CD4-positive, CD25-positive, alpha-beta regulatory T cell (primary cell): ENCODE data around the gene MARCHF5. TPM values are rescaled to one million over a fixed set of nuclear protein-coding genes. Genes with fewer than 3 reads are reported as not detected.

ENCODE experiments used
- ATAC-seq, 2 donors: fragments of 150-1000 bp; cut with Tn5 transposase; one replicate each; pipeline ENCODE4 v1.10.0; 2021; ENCODE audit warnings: low read depth in 2 of 2, moderate number of reproducible peaks in 2 of 2, moderate library complexity in 1 of 2
- DNase-seq, 3 donors: peaks; one replicate each; pipeline versions ENCODE4 v3.0.0 to v3.0.0-alpha.2; 2012 to 2022; ENCODE audit warnings: mixed read lengths in 1 of 3
- H3K27ac ChIP-seq: one replicate; pipeline ENCODE4 v1.7.0; 2013; ENCODE audit warnings: mild to moderate bottlenecking, low read length; ENCODE audit not compliant: insufficient read depth, poor library complexity, severe bottlenecking
- H3K27me3 ChIP-seq: one replicate; pipeline ENCODE4 v1.7.0; 2013; ENCODE audit warnings: low read length; ENCODE audit not compliant: control insufficient read depth, insufficient read depth
- H3K36me3 ChIP-seq: one replicate; pipeline ENCODE4 v1.7.0; 2013; ENCODE audit warnings: mild to moderate bottlenecking, low read length, moderate library complexity; ENCODE audit not compliant: control insufficient read depth, insufficient read depth
- H3K4me1 ChIP-seq: 2 replicates; pipeline ENCODE4 v1.7.0; 2013; ENCODE audit warnings: mild to moderate bottlenecking, low read length; ENCODE audit not compliant: insufficient read depth, control insufficient read depth, poor library complexity, severe bottlenecking
- H3K4me3 ChIP-seq: one replicate; pipeline ENCODE4 v1.7.0; 2013; ENCODE audit warnings: low read depth, mild to moderate bottlenecking, low read length, moderate library complexity
- H3K9me3 ChIP-seq, 2 experiments: 1 replicate in 1 of 2; 2 replicates in 1 of 2; pipeline ENCODE4 v1.7.0; 2013; ENCODE audit warnings: low read length in 2 of 2, mild to moderate bottlenecking in 1 of 2, moderate library complexity in 1 of 2; ENCODE audit not compliant: control insufficient read depth in 2 of 2
- H3K27ac Mint-ChIP-seq, 3 donors: one replicate each; pipeline ENCODE4 v1.8.0; 2020 to 2022; ENCODE audit warnings: mild to moderate bottlenecking in 3 of 3, mixed read lengths in 3 of 3, moderate library complexity in 2 of 3
- H3K27me3 Mint-ChIP-seq: one replicate; pipeline ENCODE4 v1.8.0; 2022; ENCODE audit warnings: mild to moderate bottlenecking, mixed read lengths
- H3K36me3 Mint-ChIP-seq: one replicate; pipeline ENCODE4 v1.8.0; 2020; ENCODE audit warnings: mixed read lengths
- H3K4me1 Mint-ChIP-seq, 4 donors: one replicate each; pipeline ENCODE4 v1.8.0; 2020 to 2022; ENCODE audit warnings: mixed read lengths in 4 of 4, mild to moderate bottlenecking in 1 of 4
- H3K4me3 Mint-ChIP-seq, 4 donors: one replicate each; pipeline ENCODE4 v1.8.0; 2020 to 2022; ENCODE audit warnings: mild to moderate bottlenecking in 4 of 4, mixed read lengths in 4 of 4, moderate library complexity in 3 of 4
- H3K9me3 Mint-ChIP-seq, 7 donors: one replicate each; pipeline ENCODE4 v1.8.0; 2020 to 2022; ENCODE audit warnings: mixed read lengths in 7 of 7, mild to moderate bottlenecking in 3 of 7, moderate library complexity in 2 of 7
- polyA plus RNA-seq, 4 donors: library from polyadenylated mRNA; unstranded; fragments of 300-500 nt; fragmentation: Illumina TruSeq; gene quantifications; one replicate each; pipeline ENCODE4 v1.2.3, GENCODE V29; 2021
- total RNA-seq: library from RNA; stranded (reverse); gene quantifications from one replicate; pipeline ENCODE4 v1.2.3, GENCODE V29; 2022

MARCHF5 gene
- total and polyA plus RNA-seq, 5 donors from 2014 or later, result 21.8 to 36.6 (median 27.2) TPM

GRCh38 chr10:92264249-92264648 is 26.7 kb upstream of the MARCHF5 start:
- peaks cover 0 to 10% (median 9%) of the 10 kb centered on the region in 4 donors for H3K4me1 Mint-ChIP-seq
- no peaks in the 10 kb centered on the region for H3K27me3 ChIP-seq
- no peaks in the 10 kb centered on the region for H3K27me3 Mint-ChIP-seq

GRCh38 chr10:92265687-92266258 is 25.2 kb upstream of the MARCHF5 start:
- ATAC-seq, result no peak
- no peaks in the 10 kb centered on the region for H3K4me1 ChIP-seq
- H3K27ac Mint-ChIP-seq, result peak overlapping the region in 1 of 3 donors; percentile 14

More at GRCh38 chr10:92264249-92264648, 26.7 kb upstream of the MARCHF5 start:
- Histone ChIP-seq H3K4me3 (no peak overlapping the region), H3K27ac (no peak overlapping the region), H3K36me3 (no peaks in the 10 kb centered on the region), H3K4me1 (no peaks in the 10 kb centered on the region), H3K9me3 (no peaks in the 10 kb centered on the region)
- Mint-ChIP-seq H3K4me3 (no peak overlapping the region), H3K27ac (peak overlapping the region in 1 of 3 donors; percentile 9), H3K36me3 (peaks cover 4% of the 10 kb centered on the region), H3K9me3 (no peaks in the 10 kb centered on the region)
- DNase-seq (no peak), ATAC-seq (no peak)

DNA sequence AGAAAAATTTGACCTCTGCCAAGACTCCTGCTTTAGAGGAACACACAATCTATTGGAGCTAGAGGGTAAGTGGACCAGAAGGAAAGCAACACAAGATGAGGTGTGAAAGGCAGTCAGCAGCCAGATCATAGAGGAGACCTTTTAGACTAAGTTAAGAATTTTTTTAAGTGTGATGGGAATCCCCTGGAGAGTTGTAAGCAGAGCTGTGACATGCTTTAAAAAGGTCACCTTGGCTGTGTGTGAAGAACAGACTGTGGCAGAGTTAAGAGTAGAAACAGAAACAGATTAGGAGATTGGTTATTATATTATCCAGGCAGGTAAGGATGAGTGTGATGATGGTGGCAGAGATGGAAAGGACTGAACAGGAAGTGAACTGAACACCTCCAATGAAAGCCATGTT is 23.6 kb upstream of the MARCHF5 start:
- H3K27ac Mint-ChIP-seq, result peak overlapping the region in 1 of 3 donors; percentile 0
- peaks cover 5 to 10% (median 9%) of the 10 kb centered on the region in 4 donors for H3K4me1 Mint-ChIP-seq
- ATAC-seq, result no peak
- H3K27me3 Mint-ChIP-seq, result no peaks in the 10 kb centered on the region
- peaks cover 4% of the 10 kb centered on the region for H3K36me3 Mint-ChIP-seq
- Histone ChIP-seq H3K27ac (no peak overlapping the region), H3K4me3 (no peak overlapping the region), H3K4me1 (no peaks in the 10 kb centered on the region), H3K9me3 (no peaks in the 10 kb centered on the region), H3K36me3 (no peaks in the 10 kb centered on the region), H3K27me3 (no peaks in the 10 kb centered on the region)
- H3K4me3 Mint-ChIP-seq, result no peak overlapping the region
- H3K9me3 Mint-ChIP-seq, result peaks cover 0 to 4% (median 0%) of the 10 kb centered on the region in 7 donors
- DNase-seq, result peak in 1 of 3 donors; percentile 25

More at GRCh38 chr10:92265687-92266258, 25.2 kb upstream of the MARCHF5 start:
- Histone ChIP-seq H3K9me3 (no peaks in the 10 kb centered on the region), H3K4me3 (no peak overlapping the region), H3K27me3 (no peaks in the 10 kb centered on the region), H3K36me3 (no peaks in the 10 kb centered on the region), H3K27ac (no peak overlapping the region)
- Mint-ChIP-seq H3K4me3 (no peak overlapping the region), H3K4me1 (peaks cover 5 to 10% (median 9%) of the 10 kb centered on the region in 4 donors), H3K9me3 (peaks cover 0 to 3% (median 0%) of the 10 kb centered on the region in 7 donors), H3K27me3 (no peaks in the 10 kb centered on the region), H3K36me3 (peaks cover 4% of the 10 kb centered on the region)
- DNase-seq, result peak in 1 of 3 donors; percentile 32

DNA sequence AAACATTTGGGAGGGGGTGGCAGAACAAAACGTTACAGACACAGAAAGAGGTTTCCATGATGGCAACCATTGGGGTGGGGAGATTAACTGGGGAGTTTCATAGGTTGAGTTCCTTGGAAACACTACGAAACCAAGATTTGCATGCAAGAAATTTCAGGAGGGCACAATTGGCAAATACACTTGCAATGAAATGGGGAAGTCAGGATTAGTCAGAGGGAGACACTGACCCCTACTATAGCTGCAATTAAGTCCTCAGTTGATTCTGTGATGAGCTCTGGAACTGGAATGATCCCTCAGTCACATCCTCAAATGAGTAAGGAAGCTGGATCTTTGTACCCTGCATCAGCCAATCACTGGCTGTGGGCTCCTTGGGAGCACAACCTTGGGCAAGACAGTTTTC is 22.2 kb upstream of the MARCHF5 start:
- H3K9me3 ChIP-seq, result no peaks in the 10 kb centered on the region
- ATAC-seq (no peak), DNase-seq (no peak)
- H3K27ac Mint-ChIP-seq, result no peak overlapping the region
- H3K27me3 ChIP-seq, result no peaks in the 10 kb centered on the region
- H3K9me3 Mint-ChIP-seq, result peaks cover 0 to 4% (median 0%) of the 10 kb centered on the region in 7 donors
- H3K4me3 Mint-ChIP-seq, result no peak overlapping the region
- H3K4me1 Mint-ChIP-seq, result peaks cover 5 to 15% (median 10%) of the 10 kb centered on the region in 4 donors
- no peak overlapping the region for H3K27ac ChIP-seq
- H3K36me3 ChIP-seq, result no peaks in the 10 kb centered on the region
- H3K4me1 ChIP-seq, result no peaks in the 10 kb centered on the region
- no peak overlapping the region for H3K4me3 ChIP-seq
- no peaks in the 10 kb centered on the region for H3K27me3 Mint-ChIP-seq
- H3K36me3 Mint-ChIP-seq, result peaks cover 6% of the 10 kb centered on the region

GRCh38 chr10:92274071-92274470 is 16.9 kb upstream of the MARCHF5 start:
- Mint-ChIP-seq H3K36me3 (peaks cover 10% of the 10 kb centered on the region), H3K27me3 (no peaks in the 10 kb centered on the region), H3K4me3 (no peak overlapping the region), H3K4me1 (peaks cover 0 to 10% (median 4%) of the 10 kb centered on the region in 4 donors), H3K9me3 (peaks cover 0 to 4% (median 0%) of the 10 kb centered on the region in 7 donors), H3K27ac (no peak overlapping the region)
- no peak for ATAC-seq
- no peaks in the 10 kb centered on the region for H3K9me3 ChIP-seq
- no peaks in the 10 kb centered on the region for H3K4me1 ChIP-seq
- no peak for DNase-seq
- no peak overlapping the region for H3K4me3 ChIP-seq
- no peaks in the 10 kb centered on the region for H3K27me3 ChIP-seq
- no peaks in the 10 kb centered on the region for H3K36me3 ChIP-seq
- no peak overlapping the region for H3K27ac ChIP-seq

DNA sequence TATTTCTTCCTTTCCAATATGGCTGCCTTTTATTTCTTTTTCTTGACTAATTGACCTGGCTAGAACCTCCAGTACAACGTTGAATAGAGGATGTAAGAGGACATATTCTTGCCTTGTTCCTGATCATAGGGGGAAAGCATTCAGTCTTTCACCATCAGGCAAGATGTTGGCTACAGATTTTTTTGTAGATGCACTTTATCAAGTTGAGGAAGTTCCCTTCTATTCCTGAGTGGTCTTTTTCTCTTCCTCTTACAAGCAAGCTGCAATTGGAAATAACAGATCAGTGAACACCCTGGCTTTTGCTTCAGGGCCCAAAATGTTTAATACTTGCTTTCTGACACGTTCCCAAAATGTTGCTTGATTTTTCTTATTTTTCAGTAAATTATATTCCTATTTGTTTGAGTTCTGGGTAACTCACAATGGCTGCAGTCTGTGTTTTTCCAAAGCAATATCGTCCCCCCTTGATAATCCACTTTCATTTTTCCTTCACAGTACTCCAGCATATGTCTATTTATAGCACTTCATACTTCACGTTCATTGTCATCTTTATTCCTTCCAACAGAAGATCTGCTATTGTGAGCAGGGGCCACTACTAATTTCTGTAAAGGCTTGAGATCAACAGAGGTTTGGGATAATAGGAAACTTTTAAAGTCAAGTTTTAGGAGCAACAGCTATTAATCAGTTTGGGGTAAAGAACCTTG is 11.8 kb upstream of the MARCHF5 start:
- no peaks in the 10 kb centered on the region for H3K36me3 ChIP-seq
- no peak for ATAC-seq
- H3K4me1 ChIP-seq, result no peaks in the 10 kb centered on the region
- no peaks in the 10 kb centered on the region for H3K9me3 Mint-ChIP-seq
- no peak overlapping the region for H3K4me3 ChIP-seq
- H3K9me3 ChIP-seq, result no peaks in the 10 kb centered on the region
- H3K36me3 Mint-ChIP-seq, result peaks cover 7% of the 10 kb centered on the region
- H3K27ac ChIP-seq, result no peak overlapping the region
- no peak for DNase-seq
- no peaks in the 10 kb centered on the region for H3K27me3 ChIP-seq
- peaks cover under 1 to 11% (median 3%) of the 10 kb centered on the region in 4 donors for H3K4me1 Mint-ChIP-seq
- H3K4me3 Mint-ChIP-seq, result no peak overlapping the region
- H3K27me3 Mint-ChIP-seq, result no peaks in the 10 kb centered on the region
- no peak overlapping the region for H3K27ac Mint-ChIP-seq

- Histone ChIP-seq H3K36me3 (no peaks in the 10 kb centered on the region), H3K27me3 (no peaks in the 10 kb centered on the region), H3K4me1 (no peaks in the 10 kb centered on the region), H3K9me3 (no peaks in the 10 kb centered on the region), H3K4me3 (no peak overlapping the region), H3K27ac (no peak overlapping the region)
- DNase-seq (no peak), ATAC-seq (no peak)
- Mint-ChIP-seq H3K27me3 (no peaks in the 10 kb centered on the region), H3K4me1 (peaks cover 6 to 21% (median 12%) of the 10 kb centered on the region in 4 donors), H3K9me3 (peaks cover 0 to 2% (median 0%) of the 10 kb centered on the region in 7 donors), H3K36me3 (peaks cover 6% of the 10 kb centered on the region), H3K4me3 (no peak overlapping the region), H3K27ac (peak overlapping the region in 2 of 3 donors; percentile 34 to 54)
These were observed 6.8 kb upstream of the MARCHF5 start for GRCh38 chr10:92284112-92284704.
